ENCODE results near the gene DPP10.

DNA sequence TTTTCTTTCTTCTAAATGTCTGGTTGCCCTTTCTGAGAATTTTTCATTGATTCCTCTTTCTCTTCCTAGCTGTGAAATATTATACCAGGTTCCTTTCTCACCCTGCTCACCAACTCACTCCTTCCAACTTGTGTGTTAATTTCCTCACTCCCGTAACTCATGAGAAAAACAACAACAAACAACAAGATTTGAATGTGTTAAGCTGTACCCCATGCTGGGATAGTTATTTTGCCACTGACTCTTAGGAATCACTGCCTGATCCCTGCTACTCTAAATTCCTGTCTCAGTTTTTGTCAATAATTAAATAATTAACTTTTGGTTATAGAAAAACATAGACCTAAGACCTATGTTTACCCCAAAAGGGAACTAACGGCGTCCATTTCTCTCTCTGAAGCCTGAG, 242.7 kb downstream of the DPP10 start:
- TF ChIP-seq, protein P1, sequence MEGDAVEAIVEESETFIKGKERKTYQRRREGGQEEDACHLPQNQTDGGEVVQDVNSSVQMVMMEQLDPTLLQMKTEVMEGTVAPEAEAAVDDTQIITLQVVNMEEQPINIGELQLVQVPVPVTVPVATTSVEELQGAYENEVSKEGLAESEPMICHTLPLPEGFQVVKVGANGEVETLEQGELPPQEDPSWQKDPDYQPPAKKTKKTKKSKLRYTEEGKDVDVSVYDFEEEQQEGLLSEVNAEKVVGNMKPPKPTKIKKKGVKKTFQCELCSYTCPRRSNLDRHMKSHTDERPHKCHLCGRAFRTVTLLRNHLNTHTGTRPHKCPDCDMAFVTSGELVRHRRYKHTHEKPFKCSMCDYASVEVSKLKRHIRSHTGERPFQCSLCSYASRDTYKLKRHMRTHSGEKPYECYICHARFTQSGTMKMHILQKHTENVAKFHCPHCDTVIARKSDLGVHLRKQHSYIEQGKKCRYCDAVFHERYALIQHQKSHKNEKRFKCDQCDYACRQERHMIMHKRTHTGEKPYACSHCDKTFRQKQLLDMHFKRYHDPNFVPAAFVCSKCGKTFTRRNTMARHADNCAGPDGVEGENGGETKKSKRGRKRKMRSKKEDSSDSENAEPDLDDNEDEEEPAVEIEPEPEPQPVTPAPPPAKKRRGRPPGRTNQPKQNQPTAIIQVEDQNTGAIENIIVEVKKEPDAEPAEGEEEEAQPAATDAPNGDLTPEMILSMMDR (IDR thresholded peaks at IDR 0.05) = no peak
- TF ChIP-seq POLR2A (IDR thresholded peaks at IDR 0.05) = no peak
